Camera-type eye (tissue), 1 donor: Measurements from ENCODE around the gene RBP3. TPM values are rescaled to one million over a fixed set of nuclear protein-coding genes. Genes with fewer than 3 reads are reported as not detected.

ENCODE experiments used
- total RNA-seq: library from RNA; depleted of rRNA; stranded (reverse); fragments of >200 nt; gene quantifications from one replicate; pipeline ENCODE4 v1.2.3, GENCODE V29; 2014

Gene RBP3
- total RNA-seq, result 348 TPM

DNA sequence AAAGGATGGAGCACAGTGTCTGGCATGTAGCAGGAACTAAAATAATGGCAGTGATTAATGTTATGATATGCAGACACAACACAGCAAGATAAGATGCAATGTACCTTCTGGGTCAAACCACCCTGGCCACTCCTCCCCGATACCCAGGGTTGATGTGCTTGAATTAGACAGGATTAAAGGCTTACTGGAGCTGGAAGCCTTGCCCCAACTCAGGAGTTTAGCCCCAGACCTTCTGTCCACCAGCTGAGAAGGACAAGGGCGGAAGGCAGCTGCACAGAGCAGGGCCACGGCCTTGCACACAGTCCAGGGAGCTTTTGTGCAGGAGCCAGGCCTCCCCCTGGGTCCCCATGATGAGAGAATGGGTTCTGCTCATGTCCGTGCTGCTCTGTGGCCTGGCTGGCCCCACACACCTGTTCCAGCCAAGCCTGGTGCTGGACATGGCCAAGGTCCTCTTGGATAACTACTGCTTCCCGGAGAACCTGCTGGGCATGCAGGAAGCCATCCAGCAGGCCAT is at the start of gene RBP3:
RBP3 (plus strand) TSS at position 226 of the 514 bp plus-strand sequence; CDS start at position 348, 122 bp downstream.

DNA sequence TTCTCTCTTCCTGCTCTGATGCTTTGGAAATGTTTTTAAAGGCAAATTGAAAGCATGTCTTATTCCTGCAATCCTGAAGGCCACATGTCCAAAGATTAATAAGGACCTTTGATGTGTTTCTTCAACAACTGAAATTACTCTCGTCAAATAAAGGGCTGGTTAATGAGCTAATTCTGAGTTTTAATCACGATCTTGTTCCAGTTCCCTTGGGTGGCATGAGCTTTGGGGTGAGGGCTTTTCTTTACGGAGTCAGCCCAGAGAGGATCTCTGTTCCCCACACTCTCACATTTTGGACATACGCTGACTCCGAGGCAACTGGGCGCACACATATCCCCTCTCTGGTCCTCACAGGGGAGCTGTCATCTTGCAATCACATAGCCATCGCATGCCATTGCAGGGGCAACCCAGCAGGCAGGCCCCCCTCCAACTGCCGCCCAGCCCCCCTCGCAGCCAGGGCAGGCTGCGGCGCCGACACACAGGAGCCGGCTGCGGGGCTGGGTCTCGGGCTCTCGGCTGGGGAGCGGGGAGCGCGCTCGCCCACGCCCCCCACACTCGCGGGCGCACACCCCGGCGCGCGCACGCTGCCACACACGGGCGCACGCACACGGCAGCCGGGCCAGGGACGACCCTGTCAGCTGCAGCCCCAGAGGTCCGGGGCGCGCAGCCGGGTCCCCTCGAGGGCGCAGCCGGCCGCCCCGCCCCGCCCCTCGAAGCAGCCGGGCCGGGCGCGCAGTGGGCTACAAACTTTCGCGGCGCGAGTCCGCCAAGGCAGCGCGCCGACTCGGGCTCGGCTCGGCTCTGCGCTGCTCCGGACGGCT is 48.3 kb upstream of the RBP3 start, which contains the start of gene GDF10:
GDF10 (plus strand) TSS at position 587 of the 818 bp plus-strand sequence. CDS start 455 bp downstream, outside the sequence.

DNA sequence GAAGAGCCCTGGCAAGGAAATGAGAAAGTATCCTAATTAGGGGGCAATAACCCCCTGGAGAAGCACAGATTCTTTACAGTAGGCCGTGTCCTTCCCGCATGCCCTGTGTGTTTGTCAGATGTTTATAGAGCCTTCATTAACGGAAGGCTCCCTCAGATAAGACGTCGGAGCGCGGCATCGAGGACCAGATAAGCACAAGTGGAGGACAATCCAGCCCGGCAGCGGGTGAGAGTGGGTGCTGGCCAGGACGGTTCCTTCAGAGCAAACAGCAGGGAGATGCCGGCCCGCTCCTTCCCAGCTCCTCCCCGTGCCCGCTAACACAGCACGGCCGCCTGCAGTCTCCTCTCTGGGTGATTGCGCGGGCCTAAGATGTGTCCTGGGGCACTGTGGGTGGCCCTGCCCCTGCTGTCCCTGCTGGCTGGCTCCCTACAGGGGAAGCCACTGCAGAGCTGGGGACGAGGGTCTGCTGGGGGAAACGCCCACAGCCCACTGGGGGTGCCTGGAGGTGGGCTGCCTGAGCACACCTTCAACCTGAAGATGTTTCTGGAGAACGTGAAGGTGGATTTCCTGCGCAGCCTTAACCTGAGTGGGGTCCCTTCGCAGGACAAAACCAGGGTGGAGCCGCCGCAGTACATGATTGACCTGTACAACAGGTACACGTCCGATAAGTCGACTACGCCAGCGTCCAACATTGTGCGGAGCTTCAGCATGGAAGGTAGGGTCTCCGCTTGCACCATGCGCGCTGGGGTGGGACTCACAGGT is 25.7 kb upstream of the RBP3 start, which contains the start of gene GDF2:
GDF2 (plus strand) TSS at position 155 of the 762 bp plus-strand sequence; CDS start at position 370, 215 bp downstream.

DNA sequence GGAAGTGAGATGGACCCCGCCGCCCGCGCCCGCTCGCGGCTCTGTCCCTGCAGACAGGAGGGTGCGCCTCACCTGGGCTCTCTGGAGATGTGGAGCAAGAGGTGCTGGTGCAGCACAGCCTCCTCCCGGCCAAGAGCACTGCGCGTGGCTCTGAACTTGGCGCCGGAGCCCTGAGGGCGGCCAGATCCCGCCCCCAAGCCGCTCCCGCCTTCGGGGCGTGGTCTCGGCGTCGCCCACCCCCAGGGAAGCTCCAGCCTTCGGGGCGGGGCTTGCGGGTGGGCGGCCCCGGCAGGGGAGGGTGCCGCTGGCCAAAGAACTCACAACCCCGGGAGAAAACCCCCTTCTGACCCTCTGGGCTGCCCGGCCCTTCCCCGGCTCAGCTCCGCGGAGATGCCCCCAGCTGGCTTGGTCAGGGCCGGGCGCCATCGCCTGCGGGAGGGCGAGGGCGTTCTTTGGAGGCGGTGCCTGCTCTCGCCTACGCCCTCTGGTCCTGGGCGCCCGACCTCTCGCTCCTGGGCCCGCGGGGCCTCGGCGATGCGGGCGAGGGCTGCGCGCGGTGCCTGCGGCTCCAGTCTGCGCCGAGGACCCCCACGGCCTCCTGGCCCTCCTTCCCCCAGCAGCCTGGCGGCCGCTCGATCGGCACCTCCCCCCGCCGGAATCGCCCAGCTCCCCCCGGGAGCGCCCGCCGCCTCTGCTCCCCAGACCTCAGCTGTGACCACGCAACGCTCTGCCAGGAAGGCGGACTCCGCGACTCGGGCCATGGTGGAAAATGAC is 36.2 kb downstream of the RBP3 start, which contains the start of gene ZNF488:
ZNF488 (minus strand) TSS at position 146 of the 774 bp plus-strand sequence. CDS start 15,464 bp downstream, outside the sequence.

Other genes with a start within 250 kb of the RBP3 start
- gene GDF10, start 48.2 kb upstream of the RBP3 start, total RNA-seq, result 10.0 TPM
- not detected for gene GDF2, start 25.9 kb upstream of the RBP3 start, total RNA-seq
- gene ZNF488, start 35.9 kb downstream of the RBP3 start, total RNA-seq, result 7.5 TPM
- 0.88 TPM for gene ANXA8, start 135.8 kb downstream of the RBP3 start, total RNA-seq
- gene FAM25G, start 143.3 kb downstream of the RBP3 start, total RNA-seq, result not detected
- 3.0 TPM for gene AGAP9, start 175.3 kb downstream of the RBP3 start, total RNA-seq